Measurements from ENCODE around the gene FAM219B.

GRCh38 chr15:74873756-74874424 is 32.8 kb downstream of the FAM219B start:
- TF ChIP-seq NANOG (IDR thresholded peaks at IDR 0.05; ENCODE audit: borderline replicate concordance) (no peak), CTCF (conservative IDR thresholded peaks at IDR 0.05; ENCODE audit: low read depth in 2 of 2) (no peak), EZH2 (IDR thresholded peaks at IDR 0.05; ENCODE audit: low read depth, unreplicated experiment) (no peak), POLR2AphosphoS5 (IDR thresholded peaks at IDR 0.05; ENCODE audit: low read depth) (no peak), STAT1 (IDR thresholded peaks at IDR 0.05; ENCODE audit: unreplicated experiment) (no peak), EZH2phosphoT487 (IDR thresholded peaks at IDR 0.05; ENCODE audit: unreplicated experiment) (no peak), REST (IDR thresholded peaks at IDR 0.05; ENCODE audit: unreplicated experiment) (no peak), ZNF114 (CRISPR knock-in tag; IDR thresholded peaks at IDR 0.05) (no peak), CREB1 (CRISPR knock-in tag; IDR thresholded peaks at IDR 0.05; ENCODE audit: low read depth) (no peak), JUNB (IDR thresholded peaks at IDR 0.05; ENCODE audit: unreplicated experiment) (no peak)
